Measurements from ENCODE around the gene BCL2L13.

DNA sequence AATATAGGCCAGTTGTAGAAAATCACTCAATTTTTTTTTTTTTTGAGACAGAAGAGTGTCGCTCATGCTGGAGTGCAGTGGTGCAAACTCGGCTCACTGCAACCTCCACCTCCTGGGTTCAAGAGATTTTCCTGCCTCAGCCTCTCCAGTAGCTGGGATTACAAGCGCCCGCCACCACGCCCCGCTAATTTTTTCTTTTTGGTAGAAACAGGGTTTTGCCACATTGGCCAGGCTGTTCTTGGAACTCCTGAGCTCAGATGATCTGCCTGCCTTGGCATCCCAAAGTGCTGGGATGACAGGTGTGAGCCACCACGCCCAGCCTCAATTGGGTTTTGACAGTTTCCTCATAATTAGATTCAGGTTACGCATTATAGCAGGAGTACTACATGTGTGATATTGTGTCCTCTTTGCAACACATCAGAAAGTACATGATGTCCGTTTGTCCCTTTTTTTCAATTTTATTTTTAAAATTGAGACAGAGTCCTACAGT is 7.4 kb upstream of the BCL2L13 start:
- TF ChIP-seq, protein P1, sequence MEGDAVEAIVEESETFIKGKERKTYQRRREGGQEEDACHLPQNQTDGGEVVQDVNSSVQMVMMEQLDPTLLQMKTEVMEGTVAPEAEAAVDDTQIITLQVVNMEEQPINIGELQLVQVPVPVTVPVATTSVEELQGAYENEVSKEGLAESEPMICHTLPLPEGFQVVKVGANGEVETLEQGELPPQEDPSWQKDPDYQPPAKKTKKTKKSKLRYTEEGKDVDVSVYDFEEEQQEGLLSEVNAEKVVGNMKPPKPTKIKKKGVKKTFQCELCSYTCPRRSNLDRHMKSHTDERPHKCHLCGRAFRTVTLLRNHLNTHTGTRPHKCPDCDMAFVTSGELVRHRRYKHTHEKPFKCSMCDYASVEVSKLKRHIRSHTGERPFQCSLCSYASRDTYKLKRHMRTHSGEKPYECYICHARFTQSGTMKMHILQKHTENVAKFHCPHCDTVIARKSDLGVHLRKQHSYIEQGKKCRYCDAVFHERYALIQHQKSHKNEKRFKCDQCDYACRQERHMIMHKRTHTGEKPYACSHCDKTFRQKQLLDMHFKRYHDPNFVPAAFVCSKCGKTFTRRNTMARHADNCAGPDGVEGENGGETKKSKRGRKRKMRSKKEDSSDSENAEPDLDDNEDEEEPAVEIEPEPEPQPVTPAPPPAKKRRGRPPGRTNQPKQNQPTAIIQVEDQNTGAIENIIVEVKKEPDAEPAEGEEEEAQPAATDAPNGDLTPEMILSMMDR (IDR thresholded peaks at IDR 0.05), result no peak
- TF ChIP-seq POLR2AphosphoS5 (IDR thresholded peaks at IDR 0.05), result no peak
